HepG2 (cell line): ENCODE results near the gene MMP24OS. TPM values are rescaled to one million over a fixed set of nuclear protein-coding genes. Genes with fewer than 3 reads are reported as not detected.

ENCODE experiments used
- ATAC-seq: fragments of 200-7000 bp; cut with Tn5 transposase; 3 replicates; pipeline ENCODE4 v1.9.1; 2020; ENCODE audit warnings: mild to moderate bottlenecking, moderate library complexity
- BruUV-seq: library from RNA; stranded (reverse); fragments of 400-500 nt; replicated peaks from 2 replicates; lab custom pipeline; 2021; lab: Mats Ljungman, UMichigan
- CTCF ChIA-PET: fragments of 300-600 bp; formaldehyde crosslinking; extraction: SDS; loops from one replicate; lab custom pipeline; 2021; ENCODE audit warnings: low total read pairs, inconsistent platforms, low intra/inter-chr PET ratio; lab: Yijun Ruan, JAX
- POLR2A ChIA-PET: fragments of 350-600 bp; sonication (Branson Sonifier 250); formaldehyde crosslinking; loops from one replicate; lab custom pipeline; 2020; ENCODE audit warnings: antibody characterized with exemption, inconsistent platforms; lab: Yijun Ruan, JAX
- DNase-seq: peaks from one replicate; pipeline ENCODE4 v3.0.0-alpha.2; 2015; ENCODE audit warnings: low spot score
- FAIRE-seq: peaks from 3 replicates; lab custom pipeline; 2011; peaks lifted over from hg19 to GRCh38; lab: Jason Lieb, UNC
- H2AFZ ChIP-seq: one replicate; pipeline ENCODE4 v1.6.1; 2011; ENCODE audit warnings: low read length, inconsistent platforms
- H3K27ac ChIP-seq: fragments of 300-600 bp; 3 replicates; pipeline ENCODE4 v1.8.0; 2011; ENCODE audit warnings: mixed run types, mild to moderate bottlenecking, mixed read lengths, low read length, inconsistent platforms; ENCODE audit not compliant: insufficient read depth; ENCODE audit errors: extremely low read length
- H3K27me3 ChIP-seq, 2 experiments: fragments of 200-600 bp in 1 of 2; 2 replicates in 1 of 2; 3 replicates in 1 of 2; pipeline versions ENCODE4 v1.6.0 to v1.8.0; 2011; ENCODE audit warnings: low read length in 2 of 2, mild to moderate bottlenecking in 2 of 2, moderate library complexity in 2 of 2, inconsistent platforms in 1 of 2; ENCODE audit not compliant: insufficient read depth in 2 of 2, control insufficient read depth in 1 of 2
- H3K36me3 ChIP-seq, 2 experiments: fragments of 200-600 bp in 1 of 2; replicated peaks in 1 of 2; 2 replicates in 1 of 2; 3 replicates in 1 of 2; pipeline versions ENCODE4 v1.5.1 to v1.8.0; 2011; ENCODE audit warnings: low read length in 2 of 2, inconsistent platforms in 1 of 2; ENCODE audit not compliant: insufficient read depth in 2 of 2, control insufficient read depth in 1 of 2
- H3K4me1 ChIP-seq: 2 replicates; pipeline ENCODE4 v1.5.1; 2012; ENCODE audit warnings: low read length, inconsistent platforms; ENCODE audit not compliant: insufficient read depth
- H3K4me2 ChIP-seq: 2 replicates; pipeline ENCODE4 v1.6.0; 2011; ENCODE audit warnings: low read depth, low read length, inconsistent platforms
- H3K4me3 ChIP-seq, 3 experiments: fragments of 200-600 bp in 1 of 3; sonication (generic), shearing (Covaris generic) in 1 of 3; replicated peaks in 1 of 3; 2 replicates each; pipeline ENCODE4 v1.5.1; 2011 to 2016; ENCODE audit warnings: low read length in 3 of 3, inconsistent platforms in 2 of 3, low read depth in 2 of 3, mild to moderate bottlenecking in 2 of 3, control low read depth in 1 of 3, mixed read lengths in 1 of 3; ENCODE audit not compliant: insufficient read depth in 1 of 3
- H3K79me2 ChIP-seq: one replicate; pipeline ENCODE4 v1.6.1; 2011; ENCODE audit warnings: low read length, inconsistent platforms; ENCODE audit not compliant: insufficient read depth
- H3K9ac ChIP-seq: 2 replicates; pipeline ENCODE4 v1.6.0; 2011; ENCODE audit warnings: mild to moderate bottlenecking, low read depth, low read length, inconsistent platforms; ENCODE audit not compliant: insufficient read depth
- H3K9me3 ChIP-seq: 2 replicates; pipeline ENCODE4 v1.5.1; 2012; ENCODE audit warnings: mild to moderate bottlenecking, low read length
- H4K20me1 ChIP-seq: 2 replicates; pipeline ENCODE4 v1.6.0; 2011; ENCODE audit warnings: inconsistent platforms, mild to moderate bottlenecking, low read length, moderate library complexity; ENCODE audit not compliant: insufficient read depth
- AGO2 ChIP-seq: fragments of 200-400 bp; formaldehyde crosslinking; optimal IDR thresholded peaks from 2 replicates; pipeline ENCODE3; 2017; ENCODE audit warnings: mild to moderate bottlenecking, low read depth, low read length, moderate library complexity
- HDAC2 ChIP-seq: sonication (generic); formaldehyde crosslinking; IDR thresholded peaks from 2 replicates; pipeline ENCODE4 v1.4.0; 2020; ENCODE audit warnings: missing genetic modification reagents
- MLXIP ChIP-seq: sonication (generic); formaldehyde crosslinking; IDR thresholded peaks from 2 replicates; pipeline ENCODE4 v1.9.0; 2021; ENCODE audit warnings: missing genetic modification reagents, borderline replicate concordance
- PAF1 ChIP-seq: IDR thresholded peaks from 2 replicates; pipeline ENCODE4 v1.6.1; 2016; ENCODE audit warnings: missing genetic modification reagents, missing compliant biosample characterization
- PAWR ChIP-seq: sonication (generic); formaldehyde crosslinking; IDR thresholded peaks from 2 replicates; pipeline ENCODE4 v1.4.0; 2020; ENCODE audit warnings: missing genetic modification reagents, mild to moderate bottlenecking, borderline replicate concordance
- RBFOX2 ChIP-seq: fragments of 200-400 bp; formaldehyde crosslinking; IDR thresholded peaks from 2 replicates; pipeline ENCODE4 v1.6.1; 2017; ENCODE audit warnings: low read depth, mild to moderate bottlenecking, low read length
- RBM22 ChIP-seq: fragments of 200-400 bp; formaldehyde crosslinking; optimal IDR thresholded peaks from 2 replicates; pipeline ENCODE3; 2017; ENCODE audit warnings: mild to moderate bottlenecking, low read length, moderate library complexity
- TEAD3 ChIP-seq: optimal IDR thresholded peaks from 2 replicates; pipeline ENCODE3; 2016; ENCODE audit warnings: borderline replicate concordance
- THAP11 ChIP-seq: IDR thresholded peaks from 2 replicates; pipeline ENCODE4 v1.6.1; 2016; ENCODE audit warnings: missing biosample characterization, missing genetic modification reagents
- TP53 ChIP-seq: sonication (generic); formaldehyde crosslinking; conservative IDR thresholded peaks from 2 replicates; pipeline ENCODE4 v1.4.0; 2020; ENCODE audit warnings: missing genetic modification reagents
- ZNF513 ChIP-seq: sonication (generic); formaldehyde crosslinking; conservative IDR thresholded peaks from 2 replicates; pipeline ENCODE4 v1.5.0; 2020; ENCODE audit warnings: missing genetic modification reagents
- ZNF530 ChIP-seq: sonication (generic); formaldehyde crosslinking; IDR thresholded peaks from 2 replicates; pipeline ENCODE4 v1.5.0; 2020; ENCODE audit warnings: low read depth, mild to moderate bottlenecking, missing genetic modification reagents
- ZNF691 ChIP-seq: sonication (generic); formaldehyde crosslinking; IDR thresholded peaks from 2 replicates; pipeline ENCODE4 v1.4.0; 2020; ENCODE audit warnings: missing genetic modification reagents, low read depth, mild to moderate bottlenecking, borderline replicate concordance
- ZNF724P ChIP-seq: sonication (generic); formaldehyde crosslinking; IDR thresholded peaks from 2 replicates; pipeline ENCODE4 v1.8.0; 2022; ENCODE audit warnings: missing genetic modification reagents, borderline replicate concordance
- ZNF800 ChIP-seq: sonication (generic); formaldehyde crosslinking; IDR thresholded peaks from 2 replicates; pipeline ENCODE4 v1.4.0; 2020; ENCODE audit warnings: missing genetic modification reagents
- ZSCAN22 ChIP-seq: sonication (generic); formaldehyde crosslinking; IDR thresholded peaks from 2 replicates; pipeline ENCODE4 v1.4.0; 2020; ENCODE audit warnings: mild to moderate bottlenecking, missing genetic modification reagents
- ZSCAN31 ChIP-seq: sonication (generic); formaldehyde crosslinking; IDR thresholded peaks from 2 replicates; pipeline ENCODE4 v1.5.0; 2020; ENCODE audit warnings: low read depth, mild to moderate bottlenecking, missing genetic modification reagents
- WGBS: methylation state at CpG from one replicate; pipeline ENCODE4 v1.1.6; 2017; ENCODE audit warnings: low lambda C conversion rate; 5-methylcytosine and 5-hydroxymethylcytosine counted together
- in situ Hi-C: cut with HindIII; loops from 2 replicates; pipeline ENCODE4 v1.10.0; 2017; ENCODE audit warnings: low pct_unique_long_range_greater_than_20kb; ENCODE audit not compliant: extremely low pct_ligation_motif_present
- intact Hi-C: fragments of 100-400 bp; cut with micrococcal nuclease; formaldehyde crosslinking; loops from one replicate; pipeline ENCODE4 v1.10.0; 2022; ENCODE audit not compliant: unreplicated experiment
- polyA plus RNA-seq, 8 experiments: library from polyadenylated mRNA; depleted of rRNA in 3 of 8; stranded (reverse) in 7 of 8; unstranded in 1 of 8; fragments of >200 nt; fragmentation: Illumina TruSeq in 4 of 8; extraction: Trizol in 4 of 8; gene quantifications; 2 replicates each; pipeline versions ENCODE4 v1.2.1 to v1.2.3, GENCODE V29; 2011 to 2016; ENCODE audit warnings: low read depth in 4 of 8, missing spikeins in 1 of 8, mixed read lengths in 1 of 8; ENCODE audit not compliant: insufficient read depth in 1 of 8
- total RNA-seq, 5 experiments: library from RNA; depleted of rRNA; stranded (reverse); fragments of >200 nt; fragmentation: Illumina TruSeq; extraction: Trizol; gene quantifications; 2 replicates each; pipeline ENCODE4 v1.2.3, GENCODE V29; 2016; ENCODE audit warnings: low read depth in 1 of 5

Gene MMP24OS
- total and polyA plus RNA-seq, 2 of the 13 experiments (the other 11 are each of a cell fraction or from before 2014, with no cell fraction given): 6.0 to 8.5 TPM

- BruUV-seq: no TSS peak
- Histone ChIP-seq H3K9ac (no peak overlapping the region), H3K4me3 (no peak overlapping the region), H2AFZ (no peak overlapping the region), H3K79me2 (peaks cover 38% of the 10 kb centered on the region), H4K20me1 (peaks cover 33% of the 10 kb centered on the region), H3K27ac (no peak overlapping the region), H3K27me3 (no peaks in the 10 kb centered on the region; a peak in 1 of 5 replicates), H3K4me2 (no peak overlapping the region), H3K9me3 (no peaks in the 10 kb centered on the region), H3K36me3 (peaks cover 30 to 54% of the 10 kb centered on the region in 2 experiments), H3K4me1 (peaks cover 42% of the 10 kb centered on the region)
- CTCF ChIA-PET: no interaction called here
- POLR2A ChIA-PET: interaction anchor here (0.8 to 2.1 kb wide), 8 partner anchors 9 to 188 kb away, joined by 3 to 10 read pairs (median 4); partner anchors contain the start of gene FAM83C
- DNase-seq: no peak
- 95% methylated on average over 7 of the region's 7 CpGs for WGBS
- intact Hi-C loops (no loop called here), in situ Hi-C loops (no loop called here)
- no peak for ATAC-seq
- FAIRE-seq: no peak
- TF ChIP-seq RBFOX2: peak; percentile 54; the same call in 1 of the 2 replicates
- no peak for TF ChIP-seq MLXIP
- TF ChIP-seq PAF1 (CRISPR knock-in tag): 0 out of 2 replicates have a peak, but pooled peaks have one; percentile 30
- TF ChIP-seq ZNF530 (CRISPR knock-in tag): no peak
- TF ChIP-seq AGO2: peak; percentile 17
- TF ChIP-seq RBM22: peak; percentile 87
- TF ChIP-seq ZNF513 (CRISPR knock-in tag): no peak
- TF ChIP-seq ZSCAN31 (CRISPR knock-in tag): no peak
- TF ChIP-seq ZNF724P (CRISPR knock-in tag): no peak
- TF ChIP-seq HDAC2 (CRISPR knock-in tag): no peak
- no peak for TF ChIP-seq TEAD3 (CRISPR knock-in tag)
- no peak for TF ChIP-seq ZSCAN22 (CRISPR knock-in tag)
- no peak for TF ChIP-seq ZNF800 (CRISPR knock-in tag)
- no peak for TF ChIP-seq PAWR (CRISPR knock-in tag)
- no peak for TF ChIP-seq TP53
- no peak for TF ChIP-seq ZNF691 (CRISPR knock-in tag)
- TF ChIP-seq THAP11 (CRISPR knock-in tag): no peak
These were observed 1.7 kb upstream of the MMP24OS start for GRCh38 chr20:35279533-35280174.
